Neural cell (in vitro differentiated cells): ENCODE measurements around the gene PTPRR. TPM values are rescaled to one million over a fixed set of nuclear protein-coding genes. Genes with fewer than 3 reads are reported as not detected.

Source experiments
- H2AFZ ChIP-seq: fragments of 200-600, 300-800 bp; sonication (generic), shearing (Covaris generic); 2 replicates; pipeline ENCODE4 v1.6.0; 2014; ENCODE audit warnings: low read depth, mild to moderate bottlenecking, antibody characterized with exemption, low read length, moderate library complexity
- H3F3A ChIP-seq: fragments of 200-600 bp; shearing (Covaris generic); 2 replicates; pipeline ENCODE4 v1.6.1; 2016; ENCODE audit warnings: mild to moderate bottlenecking, moderate library complexity, mixed read lengths, antibody characterized with exemption, low read length; ENCODE audit not compliant: insufficient read depth, poor library complexity, severe bottlenecking
- H3K27ac ChIP-seq: fragments of 200-600, 300-800 bp; sonication (generic), shearing (Covaris generic); 2 replicates; pipeline ENCODE4 v1.5.1; 2014; ENCODE audit warnings: mild to moderate bottlenecking, low read length, moderate library complexity
- H3K27me3 ChIP-seq: fragments of 300-800, 200-600 bp; sonication (generic), shearing (Covaris generic); 2 replicates; pipeline ENCODE4 v1.6.0; 2014; ENCODE audit warnings: mild to moderate bottlenecking, low read depth, low read length, moderate library complexity; ENCODE audit not compliant: insufficient read depth
- H3K36me3 ChIP-seq: fragments of 300-800, 200-600 bp; sonication (generic), shearing (Covaris generic); 2 replicates; pipeline ENCODE4 v1.5.1; 2014; ENCODE audit warnings: mild to moderate bottlenecking, antibody characterized with exemption, low read length, moderate library complexity; ENCODE audit not compliant: insufficient read depth
- H3K4me2 ChIP-seq: fragments of 300-800, 200-600 bp; sonication (generic), shearing (Covaris generic); 2 replicates; pipeline ENCODE4 v1.6.0; 2014; ENCODE audit warnings: mild to moderate bottlenecking, low read length
- H3K4me3 ChIP-seq: fragments of 300-800, 200-600 bp; sonication (generic), shearing (Covaris generic); 2 replicates; pipeline ENCODE4 v1.5.1; 2014; ENCODE audit warnings: mild to moderate bottlenecking, low read length, moderate library complexity
- H3K79me2 ChIP-seq: fragments of 200-600 bp; shearing (Covaris generic); replicated peaks from 2 replicates; pipeline ENCODE4 v1.6.0; 2014; ENCODE audit warnings: mild to moderate bottlenecking, low read length, moderate library complexity; ENCODE audit not compliant: insufficient read depth
- H3K9ac ChIP-seq: fragments of 300-800, 200-600 bp; sonication (generic), shearing (Covaris generic); 2 replicates; pipeline ENCODE4 v1.6.1; 2016; ENCODE audit warnings: mild to moderate bottlenecking, low read length, mixed read lengths
- H3K9me2 ChIP-seq: fragments of 200-600 bp; shearing (Covaris generic); 2 replicates; pipeline ENCODE4 v1.6.1; 2016; ENCODE audit warnings: mild to moderate bottlenecking, low read length, mixed read lengths; ENCODE audit not compliant: insufficient read depth
- H3K9me3 ChIP-seq: fragments of 200-600, 300-800 bp; sonication (generic), shearing (Covaris generic); 2 replicates; pipeline ENCODE4 v1.6.1; 2016; ENCODE audit warnings: mild to moderate bottlenecking, mixed run types, low read length, moderate library complexity, mixed read lengths
- H4K20me1 ChIP-seq: fragments of 200-600 bp; shearing (Covaris generic); 2 replicates; pipeline ENCODE4 v1.6.1; 2016; ENCODE audit warnings: mild to moderate bottlenecking, mixed run types; ENCODE audit not compliant: insufficient read depth
- EP300 ChIP-seq: fragments of 450-650 bp; conservative IDR thresholded peaks from 2 replicates; pipeline ENCODE4 v1.6.1; 2014; ENCODE audit warnings: antibody characterized with exemption, mild to moderate bottlenecking, moderate library complexity; ENCODE audit not compliant: poor library complexity, severe bottlenecking
- EZH2 ChIP-seq: fragments of 200-600, 300-800 bp; shearing (Covaris generic), sonication (generic); IDR thresholded peaks from 2 replicates; pipeline ENCODE4 v1.6.1; 2014; ENCODE audit warnings: antibody characterized with exemption, low read length, borderline replicate concordance, mild to moderate bottlenecking; ENCODE audit not compliant: insufficient read depth, poor library complexity, severe bottlenecking
- MXI1 ChIP-seq: fragments of 450-650 bp; conservative IDR thresholded peaks from 2 replicates; pipeline ENCODE4 v1.6.1; 2014; ENCODE audit warnings: antibody characterized with exemption, mild to moderate bottlenecking; ENCODE audit not compliant: poor library complexity, severe bottlenecking
- POLR2AphosphoS5 ChIP-seq: IDR thresholded peaks from 2 replicates; pipeline ENCODE4 v1.6.1; 2012
- RAD21 ChIP-seq: fragments of 450-650 bp; conservative IDR thresholded peaks from 2 replicates; pipeline ENCODE4 v1.6.1; 2014; ENCODE audit warnings: antibody characterized with exemption, mild to moderate bottlenecking, moderate library complexity
- SMC3 ChIP-seq: fragments of 450-650 bp; conservative IDR thresholded peaks from 2 replicates; pipeline ENCODE4 v1.6.1; 2014; ENCODE audit warnings: antibody characterized with exemption, mild to moderate bottlenecking, moderate library complexity; ENCODE audit not compliant: poor library complexity
- TAF1 ChIP-seq: IDR thresholded peaks from 2 replicates; pipeline ENCODE4 v1.6.1; 2012; ENCODE audit warnings: low read depth
- polyA plus RNA-seq: library from polyadenylated mRNA; depleted of rRNA; stranded (reverse); fragments of >200 nt; gene quantifications from 2 replicates; pipeline ENCODE4 v1.2.3, GENCODE V29; 2014
- TF ChIP-seq, protein P1 (sequence below): IDR thresholded peaks from 2 replicates; pipeline ENCODE4 v1.6.1; 2012; ENCODE audit warnings: borderline replicate concordance
- TF ChIP-seq, protein P2 (sequence below): fragments of 450-650 bp; IDR thresholded peaks from 2 replicates; pipeline ENCODE4 v1.5.1; 2014; ENCODE audit warnings: antibody characterized with exemption, mild to moderate bottlenecking, moderate library complexity; ENCODE audit not compliant: poor library complexity, severe bottlenecking

PTPRR gene
- polyA plus RNA-seq, 1 donor from 2014 or later: 2.2 TPM

DNA sequence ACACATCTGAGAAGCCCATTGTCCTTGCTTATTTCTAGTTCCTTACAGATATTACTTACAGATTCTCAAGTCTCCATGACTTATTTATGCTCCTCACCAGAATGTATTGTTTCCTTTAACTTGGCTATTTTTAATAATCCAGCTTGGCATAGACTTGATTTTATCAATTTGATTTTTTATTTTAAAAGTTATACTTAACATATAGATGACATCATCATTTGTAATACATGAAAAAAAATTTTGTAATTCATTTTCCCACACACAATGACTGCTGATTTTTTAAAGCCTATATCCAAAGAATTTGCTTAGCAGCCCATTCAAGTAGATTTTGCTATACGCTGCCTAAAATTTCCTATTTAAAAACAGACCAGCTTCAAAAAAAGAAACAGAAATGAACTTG is 39.8 kb downstream of the PTPRR start:
- Histone ChIP-seq H3K79me2 (no peaks in the 10 kb centered on the region), H2AFZ (no peak overlapping the region), H3K4me3 (no peak overlapping the region), H3K27ac (no peak overlapping the region), H3K27me3 (no peaks in the 10 kb centered on the region), H3K9me2 (no peaks in the 10 kb centered on the region), H3K9me3 (no peaks in the 10 kb centered on the region), H4K20me1 (no peaks in the 10 kb centered on the region), H3F3A (no peaks in the 10 kb centered on the region), H3K9ac (no peak overlapping the region), H3K36me3 (no peaks in the 10 kb centered on the region), H3K4me2 (no peak overlapping the region)
- TF ChIP-seq, protein P1, sequence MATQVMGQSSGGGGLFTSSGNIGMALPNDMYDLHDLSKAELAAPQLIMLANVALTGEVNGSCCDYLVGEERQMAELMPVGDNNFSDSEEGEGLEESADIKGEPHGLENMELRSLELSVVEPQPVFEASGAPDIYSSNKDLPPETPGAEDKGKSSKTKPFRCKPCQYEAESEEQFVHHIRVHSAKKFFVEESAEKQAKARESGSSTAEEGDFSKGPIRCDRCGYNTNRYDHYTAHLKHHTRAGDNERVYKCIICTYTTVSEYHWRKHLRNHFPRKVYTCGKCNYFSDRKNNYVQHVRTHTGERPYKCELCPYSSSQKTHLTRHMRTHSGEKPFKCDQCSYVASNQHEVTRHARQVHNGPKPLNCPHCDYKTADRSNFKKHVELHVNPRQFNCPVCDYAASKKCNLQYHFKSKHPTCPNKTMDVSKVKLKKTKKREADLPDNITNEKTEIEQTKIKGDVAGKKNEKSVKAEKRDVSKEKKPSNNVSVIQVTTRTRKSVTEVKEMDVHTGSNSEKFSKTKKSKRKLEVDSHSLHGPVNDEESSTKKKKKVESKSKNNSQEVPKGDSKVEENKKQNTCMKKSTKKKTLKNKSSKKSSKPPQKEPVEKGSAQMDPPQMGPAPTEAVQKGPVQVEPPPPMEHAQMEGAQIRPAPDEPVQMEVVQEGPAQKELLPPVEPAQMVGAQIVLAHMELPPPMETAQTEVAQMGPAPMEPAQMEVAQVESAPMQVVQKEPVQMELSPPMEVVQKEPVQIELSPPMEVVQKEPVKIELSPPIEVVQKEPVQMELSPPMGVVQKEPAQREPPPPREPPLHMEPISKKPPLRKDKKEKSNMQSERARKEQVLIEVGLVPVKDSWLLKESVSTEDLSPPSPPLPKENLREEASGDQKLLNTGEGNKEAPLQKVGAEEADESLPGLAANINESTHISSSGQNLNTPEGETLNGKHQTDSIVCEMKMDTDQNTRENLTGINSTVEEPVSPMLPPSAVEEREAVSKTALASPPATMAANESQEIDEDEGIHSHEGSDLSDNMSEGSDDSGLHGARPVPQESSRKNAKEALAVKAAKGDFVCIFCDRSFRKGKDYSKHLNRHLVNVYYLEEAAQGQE: no peak
- TF ChIP-seq MXI1 (no peak), EZH2 (no peak), SMC3 (no peak), POLR2AphosphoS5 (no peak), TAF1 (no peak), EP300 (no peak), RAD21 (no peak)
- TF ChIP-seq, protein P2, sequence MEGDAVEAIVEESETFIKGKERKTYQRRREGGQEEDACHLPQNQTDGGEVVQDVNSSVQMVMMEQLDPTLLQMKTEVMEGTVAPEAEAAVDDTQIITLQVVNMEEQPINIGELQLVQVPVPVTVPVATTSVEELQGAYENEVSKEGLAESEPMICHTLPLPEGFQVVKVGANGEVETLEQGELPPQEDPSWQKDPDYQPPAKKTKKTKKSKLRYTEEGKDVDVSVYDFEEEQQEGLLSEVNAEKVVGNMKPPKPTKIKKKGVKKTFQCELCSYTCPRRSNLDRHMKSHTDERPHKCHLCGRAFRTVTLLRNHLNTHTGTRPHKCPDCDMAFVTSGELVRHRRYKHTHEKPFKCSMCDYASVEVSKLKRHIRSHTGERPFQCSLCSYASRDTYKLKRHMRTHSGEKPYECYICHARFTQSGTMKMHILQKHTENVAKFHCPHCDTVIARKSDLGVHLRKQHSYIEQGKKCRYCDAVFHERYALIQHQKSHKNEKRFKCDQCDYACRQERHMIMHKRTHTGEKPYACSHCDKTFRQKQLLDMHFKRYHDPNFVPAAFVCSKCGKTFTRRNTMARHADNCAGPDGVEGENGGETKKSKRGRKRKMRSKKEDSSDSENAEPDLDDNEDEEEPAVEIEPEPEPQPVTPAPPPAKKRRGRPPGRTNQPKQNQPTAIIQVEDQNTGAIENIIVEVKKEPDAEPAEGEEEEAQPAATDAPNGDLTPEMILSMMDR: no peak

DNA sequence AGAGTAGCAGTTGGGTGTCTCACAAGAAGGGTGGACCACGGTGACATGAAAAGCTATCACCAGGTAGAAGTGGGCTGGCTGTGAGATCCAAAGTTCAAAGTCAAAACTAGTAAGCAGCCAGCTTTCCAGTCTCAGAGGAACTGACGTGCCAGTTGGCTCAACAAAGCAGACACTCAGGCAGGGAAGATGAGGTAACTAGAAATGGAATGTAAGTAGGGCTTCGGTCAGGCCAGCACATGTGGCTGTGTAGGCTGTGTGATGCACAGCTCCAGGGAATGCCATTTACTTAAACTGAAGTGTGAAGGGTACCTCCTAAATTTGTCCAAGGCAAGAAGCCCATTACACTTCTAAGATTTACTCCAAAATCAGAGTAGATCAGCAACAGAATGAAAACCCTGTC is 43.6 kb downstream of the PTPRR start:
- Histone ChIP-seq H3K27ac (no peak overlapping the region), H3K79me2 (no peaks in the 10 kb centered on the region), H3K9me3 (no peaks in the 10 kb centered on the region), H3F3A (no peaks in the 10 kb centered on the region), H3K4me2 (no peak overlapping the region), H3K36me3 (no peaks in the 10 kb centered on the region), H3K4me3 (no peak overlapping the region), H3K27me3 (no peaks in the 10 kb centered on the region), H4K20me1 (no peaks in the 10 kb centered on the region), H2AFZ (no peak overlapping the region), H3K9me2 (no peaks in the 10 kb centered on the region), H3K9ac (no peak overlapping the region)
- no peak for TF ChIP-seq EZH2
- TF ChIP-seq, protein P2: no peak
- TF ChIP-seq POLR2AphosphoS5: no peak
- no peak for TF ChIP-seq EP300
- no peak for TF ChIP-seq SMC3
- no peak for TF ChIP-seq MXI1
- TF ChIP-seq, protein P1: no peak
- no peak for TF ChIP-seq TAF1
- TF ChIP-seq RAD21: no peak
